ENCODE data around the gene USP24. TPM values are rescaled to one million over a fixed set of nuclear protein-coding genes. Genes with fewer than 3 reads are reported as not detected.
"Not testable (repeated sequence)": the region's sequence is repeated elsewhere in the genome, so short reads cannot be mapped to it uniquely, and the experiment has no call there.

The USP24 gene
- polyA plus RNA-seq, 1 donor from 2014 or later: 29.5 TPM

DNA sequence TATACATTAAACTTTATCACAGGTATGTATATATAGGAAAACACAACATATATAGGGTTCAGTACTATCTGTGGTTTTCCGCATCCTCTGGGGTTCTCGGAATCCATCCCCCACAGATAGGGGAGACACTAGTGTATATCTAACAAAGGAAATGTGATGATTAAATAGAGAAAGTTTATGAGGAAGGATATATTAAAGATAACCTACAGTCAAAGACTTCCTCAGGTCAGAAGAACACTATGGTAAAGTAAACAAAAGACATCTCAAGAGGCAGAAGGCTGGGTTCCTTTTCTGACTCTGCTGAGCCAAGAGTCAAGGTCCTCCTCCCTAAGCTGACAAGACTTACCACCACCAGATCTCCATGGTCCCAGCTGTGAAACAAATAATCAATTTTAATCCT, 12.1 kb downstream of the USP24 start:
- TF ChIP-seq POLR2AphosphoS5 (IDR thresholded peaks at IDR 0.05): no peak
- TF ChIP-seq RAD21 (conservative IDR thresholded peaks at IDR 0.05): no peak
- TF ChIP-seq SMC3 (conservative IDR thresholded peaks at IDR 0.05; ENCODE audit: poor library complexity): no peak
- TF ChIP-seq EP300 (conservative IDR thresholded peaks at IDR 0.05; ENCODE audit: poor library complexity, severe bottlenecking): no peak
- TF ChIP-seq TAF1 (IDR thresholded peaks at IDR 0.05; ENCODE audit: low read depth): no peak
- TF ChIP-seq, protein P1, sequence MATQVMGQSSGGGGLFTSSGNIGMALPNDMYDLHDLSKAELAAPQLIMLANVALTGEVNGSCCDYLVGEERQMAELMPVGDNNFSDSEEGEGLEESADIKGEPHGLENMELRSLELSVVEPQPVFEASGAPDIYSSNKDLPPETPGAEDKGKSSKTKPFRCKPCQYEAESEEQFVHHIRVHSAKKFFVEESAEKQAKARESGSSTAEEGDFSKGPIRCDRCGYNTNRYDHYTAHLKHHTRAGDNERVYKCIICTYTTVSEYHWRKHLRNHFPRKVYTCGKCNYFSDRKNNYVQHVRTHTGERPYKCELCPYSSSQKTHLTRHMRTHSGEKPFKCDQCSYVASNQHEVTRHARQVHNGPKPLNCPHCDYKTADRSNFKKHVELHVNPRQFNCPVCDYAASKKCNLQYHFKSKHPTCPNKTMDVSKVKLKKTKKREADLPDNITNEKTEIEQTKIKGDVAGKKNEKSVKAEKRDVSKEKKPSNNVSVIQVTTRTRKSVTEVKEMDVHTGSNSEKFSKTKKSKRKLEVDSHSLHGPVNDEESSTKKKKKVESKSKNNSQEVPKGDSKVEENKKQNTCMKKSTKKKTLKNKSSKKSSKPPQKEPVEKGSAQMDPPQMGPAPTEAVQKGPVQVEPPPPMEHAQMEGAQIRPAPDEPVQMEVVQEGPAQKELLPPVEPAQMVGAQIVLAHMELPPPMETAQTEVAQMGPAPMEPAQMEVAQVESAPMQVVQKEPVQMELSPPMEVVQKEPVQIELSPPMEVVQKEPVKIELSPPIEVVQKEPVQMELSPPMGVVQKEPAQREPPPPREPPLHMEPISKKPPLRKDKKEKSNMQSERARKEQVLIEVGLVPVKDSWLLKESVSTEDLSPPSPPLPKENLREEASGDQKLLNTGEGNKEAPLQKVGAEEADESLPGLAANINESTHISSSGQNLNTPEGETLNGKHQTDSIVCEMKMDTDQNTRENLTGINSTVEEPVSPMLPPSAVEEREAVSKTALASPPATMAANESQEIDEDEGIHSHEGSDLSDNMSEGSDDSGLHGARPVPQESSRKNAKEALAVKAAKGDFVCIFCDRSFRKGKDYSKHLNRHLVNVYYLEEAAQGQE (IDR thresholded peaks at IDR 0.05; ENCODE audit: borderline replicate concordance): no peak
- TF ChIP-seq, protein P2, sequence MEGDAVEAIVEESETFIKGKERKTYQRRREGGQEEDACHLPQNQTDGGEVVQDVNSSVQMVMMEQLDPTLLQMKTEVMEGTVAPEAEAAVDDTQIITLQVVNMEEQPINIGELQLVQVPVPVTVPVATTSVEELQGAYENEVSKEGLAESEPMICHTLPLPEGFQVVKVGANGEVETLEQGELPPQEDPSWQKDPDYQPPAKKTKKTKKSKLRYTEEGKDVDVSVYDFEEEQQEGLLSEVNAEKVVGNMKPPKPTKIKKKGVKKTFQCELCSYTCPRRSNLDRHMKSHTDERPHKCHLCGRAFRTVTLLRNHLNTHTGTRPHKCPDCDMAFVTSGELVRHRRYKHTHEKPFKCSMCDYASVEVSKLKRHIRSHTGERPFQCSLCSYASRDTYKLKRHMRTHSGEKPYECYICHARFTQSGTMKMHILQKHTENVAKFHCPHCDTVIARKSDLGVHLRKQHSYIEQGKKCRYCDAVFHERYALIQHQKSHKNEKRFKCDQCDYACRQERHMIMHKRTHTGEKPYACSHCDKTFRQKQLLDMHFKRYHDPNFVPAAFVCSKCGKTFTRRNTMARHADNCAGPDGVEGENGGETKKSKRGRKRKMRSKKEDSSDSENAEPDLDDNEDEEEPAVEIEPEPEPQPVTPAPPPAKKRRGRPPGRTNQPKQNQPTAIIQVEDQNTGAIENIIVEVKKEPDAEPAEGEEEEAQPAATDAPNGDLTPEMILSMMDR (IDR thresholded peaks at IDR 0.05; ENCODE audit: poor library complexity, severe bottlenecking): no peak
- no peak for TF ChIP-seq MXI1 (conservative IDR thresholded peaks at IDR 0.05; ENCODE audit: poor library complexity, severe bottlenecking)
- TF ChIP-seq EZH2 (IDR thresholded peaks at IDR 0.05; ENCODE audit: borderline replicate concordance, insufficient read depth, low read length, poor library complexity, severe bottlenecking): no peak
- Histone ChIP-seq H3K9ac (ENCODE audit: low read length) (no peak overlapping the region), H3K4me2 (ENCODE audit: low read length) (no peak overlapping the region), H3K4me3 (ENCODE audit: low read length) (no peak overlapping the region), H4K20me1 (ENCODE audit: insufficient read depth) (no peaks in the 10 kb centered on the region), H3F3A (ENCODE audit: insufficient read depth, low read length, poor library complexity, severe bottlenecking) (no peaks in the 10 kb centered on the region), H3K36me3 (ENCODE audit: insufficient read depth, low read length) (no peaks in the 10 kb centered on the region), H3K27me3 (ENCODE audit: insufficient read depth, low read depth, low read length) (no peaks in the 10 kb centered on the region), H3K79me2 (replicated peaks; ENCODE audit: insufficient read depth, low read length) (peaks cover 42% of the 10 kb centered on the region), H3K9me2 (ENCODE audit: insufficient read depth, low read length) (no peaks in the 10 kb centered on the region), H3K27ac (ENCODE audit: low read length) (no peak overlapping the region), H3K9me3 (ENCODE audit: low read length) (no peaks in the 10 kb centered on the region), H2AFZ (ENCODE audit: low read depth, low read length) (no peak overlapping the region)

DNA sequence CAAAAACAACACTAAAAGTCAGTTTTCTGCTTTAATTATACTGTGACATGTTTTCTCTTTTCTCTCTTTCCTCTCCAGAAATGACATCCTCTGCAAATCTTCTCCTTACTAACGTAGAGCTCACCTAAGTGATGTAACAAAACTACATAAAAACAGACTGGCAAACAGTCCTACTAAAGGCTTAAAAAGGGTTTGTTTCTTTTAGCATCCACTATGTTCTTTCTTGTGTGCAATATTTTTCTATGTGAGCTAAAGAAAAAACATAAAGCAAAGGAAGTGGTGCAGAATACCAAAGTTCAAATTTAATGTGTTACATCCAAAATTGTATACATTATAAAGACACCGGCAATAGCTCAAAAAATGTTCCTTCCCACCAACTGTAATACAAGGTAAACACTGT, 14.5 kb downstream of the USP24 start:
- TF ChIP-seq EZH2 (IDR thresholded peaks at IDR 0.05; ENCODE audit: borderline replicate concordance, insufficient read depth, low read length, poor library complexity, severe bottlenecking): no peak
- TF ChIP-seq MXI1 (conservative IDR thresholded peaks at IDR 0.05; ENCODE audit: poor library complexity, severe bottlenecking): no peak
- TF ChIP-seq TAF1 (IDR thresholded peaks at IDR 0.05; ENCODE audit: low read depth): no peak
- TF ChIP-seq, protein P1 (IDR thresholded peaks at IDR 0.05; ENCODE audit: borderline replicate concordance): no peak
- no peak for TF ChIP-seq POLR2AphosphoS5 (IDR thresholded peaks at IDR 0.05)
- TF ChIP-seq, protein P2 (IDR thresholded peaks at IDR 0.05; ENCODE audit: poor library complexity, severe bottlenecking): no peak
- no peak for TF ChIP-seq SMC3 (conservative IDR thresholded peaks at IDR 0.05; ENCODE audit: poor library complexity)
- TF ChIP-seq RAD21 (conservative IDR thresholded peaks at IDR 0.05): no peak
- no peak for TF ChIP-seq EP300 (conservative IDR thresholded peaks at IDR 0.05; ENCODE audit: poor library complexity, severe bottlenecking)
- no peaks in the 10 kb centered on the region for H3K9me3 ChIP-seq (ENCODE audit: low read length)
- H3K9ac ChIP-seq (ENCODE audit: low read length): no peak overlapping the region
- no peaks in the 10 kb centered on the region for H3K9me2 ChIP-seq (ENCODE audit: insufficient read depth, low read length)
- H3K36me3 ChIP-seq (ENCODE audit: insufficient read depth, low read length): no peaks in the 10 kb centered on the region
- H2AFZ ChIP-seq (ENCODE audit: low read depth, low read length): no peak overlapping the region
- no peaks in the 10 kb centered on the region for H4K20me1 ChIP-seq (ENCODE audit: insufficient read depth)
- no peaks in the 10 kb centered on the region for H3K27me3 ChIP-seq (ENCODE audit: insufficient read depth, low read depth, low read length)
- no peaks in the 10 kb centered on the region for H3F3A ChIP-seq (ENCODE audit: insufficient read depth, low read length, poor library complexity, severe bottlenecking)
- no peak overlapping the region for H3K4me3 ChIP-seq (ENCODE audit: low read length)
- peaks cover 21% of the 10 kb centered on the region for H3K79me2 ChIP-seq (replicated peaks; ENCODE audit: insufficient read depth, low read length)
- no peak overlapping the region for H3K27ac ChIP-seq (ENCODE audit: low read length)
- H3K4me2 ChIP-seq (ENCODE audit: low read length): no peak overlapping the region

DNA sequence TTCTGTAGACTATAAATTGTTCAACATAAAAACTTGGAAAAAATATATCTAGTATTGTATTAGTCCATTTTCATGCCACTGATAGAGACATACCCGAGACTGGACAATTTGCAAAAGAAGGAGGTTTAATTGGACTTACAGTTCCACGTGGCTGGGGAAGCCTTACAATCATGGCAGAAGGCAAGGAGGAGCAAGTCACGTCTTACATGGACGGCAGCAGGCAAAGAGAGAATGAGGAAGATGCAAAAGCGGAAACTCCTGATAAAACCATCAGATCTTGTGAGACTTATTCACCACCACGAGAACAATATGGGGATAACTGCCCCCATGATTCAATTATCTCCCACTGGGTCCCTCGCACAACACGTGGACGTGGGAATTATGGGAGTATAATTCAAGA, 15.4 kb downstream of the USP24 start:
- H3K27me3 ChIP-seq (ENCODE audit: insufficient read depth, low read depth, low read length); H3K9me2 ChIP-seq (ENCODE audit: insufficient read depth, low read length); H3K27ac ChIP-seq (ENCODE audit: low read length); H3K4me2 ChIP-seq (ENCODE audit: low read length); H4K20me1 ChIP-seq (ENCODE audit: insufficient read depth); H3K9ac ChIP-seq (ENCODE audit: low read length); H3F3A ChIP-seq (ENCODE audit: insufficient read depth, low read length, poor library complexity, severe bottlenecking); H2AFZ ChIP-seq (ENCODE audit: low read depth, low read length); H3K9me3 ChIP-seq (ENCODE audit: low read length); H3K4me3 ChIP-seq (ENCODE audit: low read length); H3K36me3 ChIP-seq (ENCODE audit: insufficient read depth, low read length): not testable (repeated sequence)
- H3K79me2 ChIP-seq (replicated peaks; ENCODE audit: insufficient read depth, low read length): peaks cover 13% of the 10 kb centered on the region

Measured in neural cell (in vitro differentiated cells).